Coronary artery (tissue), 2 donors: Measurements from ENCODE around the gene MCL1.
A peak's percentile ranks its signal among the peaks of the same experiment; 100 is the strongest.
"Not testable (repeated sequence)": the region's sequence is repeated elsewhere in the genome, so short reads cannot be mapped to it uniquely, and the experiment has no call there.

ENCODE experiments used
- DNase-seq: peaks from one replicate; pipeline ENCODE4 v3.0.0-alpha.2; 2017; ENCODE audit warnings: low spot score
- H3K27ac ChIP-seq, 2 donors: fragments of 200-600 bp; sonication (generic); one replicate each; pipeline ENCODE4 v1.5.1; 2016 to 2019
- H3K4me3 ChIP-seq: fragments of 200-600 bp; sonication (generic); 2 replicates; pipeline ENCODE4 v1.5.1; 2016; ENCODE audit warnings: mild to moderate bottlenecking, moderate library complexity
- TF ChIP-seq, protein P1 (sequence below): fragments of 200-600 bp; sonication (generic); IDR thresholded peaks from one replicate; pipeline ENCODE4 v1.5.1; 2019; ENCODE audit warnings: antibody characterized with exemption

MCL1 gene

DNA sequence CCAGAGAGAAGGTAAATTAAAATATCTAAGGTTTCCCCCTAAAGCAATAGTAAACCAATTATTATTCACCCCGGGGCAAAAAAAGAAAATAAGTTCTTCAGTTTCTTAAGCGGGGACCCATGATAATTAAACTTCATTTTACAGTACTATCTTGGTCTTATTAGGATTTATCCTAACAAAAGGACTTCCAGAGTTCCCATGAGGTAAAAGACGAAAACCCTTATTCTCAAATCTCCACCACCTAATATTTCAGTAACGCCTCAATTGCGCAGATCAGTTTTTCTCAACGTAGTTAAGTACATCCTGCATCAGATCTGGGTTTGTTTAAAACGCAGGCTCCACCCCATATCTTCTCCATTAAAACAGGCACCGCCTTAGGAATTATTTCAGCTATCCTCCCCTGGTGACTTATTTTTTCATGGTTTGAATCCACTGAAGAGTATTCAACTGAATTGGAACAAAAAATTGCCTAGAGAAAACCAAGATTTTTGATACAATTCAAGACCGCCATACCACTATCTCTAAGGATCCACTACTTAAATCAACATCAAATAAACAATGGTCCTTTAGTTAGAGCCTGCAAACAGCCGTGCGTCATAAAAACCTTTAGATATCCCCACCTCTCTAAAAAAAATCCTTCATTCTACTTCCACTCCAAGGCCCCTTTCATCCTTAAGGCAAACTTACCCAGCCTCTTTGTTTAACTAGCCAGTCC lies 1.7 kb downstream of the MCL1 start:
- Histone ChIP-seq H3K27ac (peak overlapping the region; percentile 98 to 99), H3K4me3 (peak overlapping the region; percentile 87)
- TF ChIP-seq, protein P1, sequence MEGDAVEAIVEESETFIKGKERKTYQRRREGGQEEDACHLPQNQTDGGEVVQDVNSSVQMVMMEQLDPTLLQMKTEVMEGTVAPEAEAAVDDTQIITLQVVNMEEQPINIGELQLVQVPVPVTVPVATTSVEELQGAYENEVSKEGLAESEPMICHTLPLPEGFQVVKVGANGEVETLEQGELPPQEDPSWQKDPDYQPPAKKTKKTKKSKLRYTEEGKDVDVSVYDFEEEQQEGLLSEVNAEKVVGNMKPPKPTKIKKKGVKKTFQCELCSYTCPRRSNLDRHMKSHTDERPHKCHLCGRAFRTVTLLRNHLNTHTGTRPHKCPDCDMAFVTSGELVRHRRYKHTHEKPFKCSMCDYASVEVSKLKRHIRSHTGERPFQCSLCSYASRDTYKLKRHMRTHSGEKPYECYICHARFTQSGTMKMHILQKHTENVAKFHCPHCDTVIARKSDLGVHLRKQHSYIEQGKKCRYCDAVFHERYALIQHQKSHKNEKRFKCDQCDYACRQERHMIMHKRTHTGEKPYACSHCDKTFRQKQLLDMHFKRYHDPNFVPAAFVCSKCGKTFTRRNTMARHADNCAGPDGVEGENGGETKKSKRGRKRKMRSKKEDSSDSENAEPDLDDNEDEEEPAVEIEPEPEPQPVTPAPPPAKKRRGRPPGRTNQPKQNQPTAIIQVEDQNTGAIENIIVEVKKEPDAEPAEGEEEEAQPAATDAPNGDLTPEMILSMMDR, result no peak
- DNase-seq, result no peak

- peak overlapping the region; percentile 98 to 99 for H3K27ac ChIP-seq
- DNase-seq, result no peak
- TF ChIP-seq, protein P1, result no peak
- H3K4me3 ChIP-seq, result peak overlapping the region; percentile 87
Measured at GRCh38 chr1:150576794-150577556, 2.4 kb downstream of the MCL1 start.

- H3K4me3 ChIP-seq, result peak overlapping the region; percentile 87
- TF ChIP-seq, protein P1, result no peak
- H3K27ac ChIP-seq, result peak overlapping the region; percentile 98 to 99
- DNase-seq, result no peak
Measured at GRCh38 chr1:150576367-150576711, 3.1 kb downstream of the MCL1 start.

- Histone ChIP-seq H3K27ac (peak overlapping the region; percentile 98 to 99), H3K4me3 (peak overlapping the region; percentile 87)
- TF ChIP-seq, protein P1, result no peak
- no peak for DNase-seq
Measured at GRCh38 chr1:150575518-150576366, 3.7 kb downstream of the MCL1 start.

DNA sequence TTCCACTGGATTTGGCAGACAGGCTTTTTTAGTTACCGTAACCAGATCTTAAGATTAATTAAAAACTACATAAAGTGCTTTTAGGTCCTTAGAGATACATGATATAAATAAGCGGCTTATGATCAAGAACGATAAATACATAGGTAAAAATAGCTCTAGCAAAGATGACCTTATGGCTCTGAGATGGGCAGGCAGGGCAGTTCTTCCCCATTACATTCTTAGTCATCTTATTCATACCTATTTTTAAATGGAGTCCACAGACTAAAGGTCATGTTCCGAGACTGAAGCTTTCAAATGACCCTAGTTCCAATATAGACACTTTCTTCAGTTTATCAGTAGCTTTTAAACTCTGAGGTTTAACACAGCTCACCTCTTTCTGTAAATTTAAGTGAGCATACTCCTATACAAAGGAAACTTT lies 4.3 kb downstream of the MCL1 start:
- peak overlapping the region; percentile 87 for H3K4me3 ChIP-seq
- TF ChIP-seq, protein P1, result no peak
- no peak for DNase-seq

GRCh38 chr1:150574260-150575071 lies 4.9 kb downstream of the MCL1 start:
- Histone ChIP-seq H3K4me3 (peak overlapping the region; percentile 87), H3K27ac (peak overlapping the region; percentile 98 to 99)
- TF ChIP-seq, protein P1, result no peak
- DNase-seq, result no peak

More for the DNA sequence above, 4.3 kb downstream of the MCL1 start:
- peak overlapping the region; percentile 98 to 99 for H3K27ac ChIP-seq

GRCh38 chr1:150573648-150574071 lies 5.8 kb downstream of the MCL1 start:
- not testable (repeated sequence) for DNase-seq
- peak overlapping the region; percentile 89 to 99 for H3K27ac ChIP-seq

More at GRCh38 chr1:150573648-150574071, 5.8 kb downstream of the MCL1 start:
- H3K4me3 ChIP-seq, result peak overlapping the region; percentile 87
